IMR-90 (cell line): ENCODE data around the gene EIF2S2. TPM values are rescaled to one million over a fixed set of nuclear protein-coding genes. Genes with fewer than 3 reads are reported as not detected.

Experiments
- ATAC-seq: fragments of 200-7000 bp; cut with Tn5 transposase; 2 replicates; pipeline ENCODE4 v1.9.1; 2020; ENCODE audit warnings: low read depth, mild to moderate bottlenecking, moderate library complexity
- BruUV-seq: library from RNA; stranded (reverse); fragments of 400-500 nt; replicated peaks from 2 replicates; lab custom pipeline; 2021; lab: Mats Ljungman, UMichigan
- CTCF ChIA-PET: fragments of 300-600 bp; formaldehyde crosslinking; extraction: SDS; loops from one replicate; lab custom pipeline; 2021; ENCODE audit warnings: antibody characterized with exemption; lab: Yijun Ruan, JAX
- POLR2A ChIA-PET: fragments of 300-600 bp; sonication (Branson Sonifier 250); formaldehyde crosslinking; loops from one replicate; lab custom pipeline; 2022; ENCODE audit warnings: antibody characterized with exemption; ENCODE audit not compliant: unreplicated experiment; lab: Charles Lee
- DNase-seq: peaks from one replicate; pipeline ENCODE4 v3.0.0; 2013
- H2AFZ ChIP-seq: replicated peaks from 2 replicates; pipeline ENCODE3; 2013; ENCODE audit warnings: low read length, mild to moderate bottlenecking; ENCODE audit not compliant: poor library complexity
- H2AK5ac ChIP-seq: 2 replicates; pipeline ENCODE4 v1.6.1; 2013; ENCODE audit warnings: low read depth, low read length, inconsistent platforms
- H2AK9ac ChIP-seq: replicated peaks from 2 replicates; pipeline ENCODE3; 2013; ENCODE audit warnings: mild to moderate bottlenecking, low read depth, low read length, moderate library complexity; ENCODE audit not compliant: poor library complexity
- H2BK120ac ChIP-seq: 2 replicates; pipeline ENCODE4 v1.6.1; 2013; ENCODE audit warnings: low read depth, low read length, inconsistent platforms
- H2BK15ac ChIP-seq: 3 replicates; pipeline ENCODE4 v1.6.1; 2013; ENCODE audit warnings: low read depth, low read length, inconsistent platforms
- H2BK20ac ChIP-seq: 2 replicates; pipeline ENCODE4 v1.6.1; 2013; ENCODE audit warnings: low read depth, mild to moderate bottlenecking, inconsistent platforms, low read length, moderate library complexity
- H2BK5ac ChIP-seq: 2 replicates; pipeline ENCODE4 v1.6.1; 2013; ENCODE audit warnings: mild to moderate bottlenecking, low read depth, low read length, inconsistent platforms; ENCODE audit not compliant: poor library complexity, severe bottlenecking
- H3K14ac ChIP-seq: replicated peaks from 2 replicates; pipeline ENCODE4 v1.6.1; 2013; ENCODE audit warnings: low read depth, low read length, inconsistent platforms
- H3K18ac ChIP-seq: 2 replicates; pipeline ENCODE4 v1.6.1; 2013; ENCODE audit warnings: low read depth, low read length, control low read depth
- H3K23ac ChIP-seq: 2 replicates; pipeline ENCODE4 v1.6.1; 2013; ENCODE audit warnings: low read depth, low read length, inconsistent platforms
- H3K27ac ChIP-seq: 2 replicates; pipeline ENCODE4 v1.5.1; 2013; ENCODE audit warnings: mild to moderate bottlenecking, control low read depth, low read length; ENCODE audit not compliant: insufficient read depth
- H3K27me3 ChIP-seq: 2 replicates; pipeline ENCODE4 v1.6.1; 2013; ENCODE audit warnings: low read length; ENCODE audit not compliant: control insufficient read depth, insufficient read depth
- H3K36me3 ChIP-seq: 2 replicates; pipeline ENCODE4 v1.6.1; 2013; ENCODE audit warnings: low read length, mixed read lengths; ENCODE audit not compliant: control insufficient read depth, insufficient read depth
- H3K4ac ChIP-seq: 2 replicates; pipeline ENCODE4 v1.6.1; 2013; ENCODE audit warnings: low read depth, low read length, inconsistent platforms
- H3K4me1 ChIP-seq: 2 replicates; pipeline ENCODE4 v1.6.1; 2013; ENCODE audit warnings: low read length, mixed read lengths; ENCODE audit not compliant: control insufficient read depth, insufficient read depth
- H3K4me2 ChIP-seq: 2 replicates; pipeline ENCODE4 v1.6.1; 2013; ENCODE audit warnings: low read depth, mild to moderate bottlenecking, control low read depth, low read length, moderate library complexity
- H3K4me3 ChIP-seq: 2 replicates; pipeline ENCODE4 v1.5.1; 2013; ENCODE audit warnings: low read depth, mild to moderate bottlenecking, control low read depth, low read length, moderate library complexity; ENCODE audit not compliant: insufficient read depth
- H3K56ac ChIP-seq: 2 replicates; pipeline ENCODE4 v1.6.1; 2013; ENCODE audit warnings: low read length, inconsistent platforms; ENCODE audit not compliant: insufficient read depth; ENCODE audit errors: extremely low read depth
- H3K79me1 ChIP-seq, 2 experiments: 2 replicates each; pipeline ENCODE4 v1.6.1; 2013; ENCODE audit warnings: low read length in 2 of 2, inconsistent platforms in 1 of 2, low read depth in 1 of 2
- H3K9ac ChIP-seq: 2 replicates; pipeline ENCODE4 v1.6.1; 2013; ENCODE audit warnings: low read depth, low read length, control low read depth
- H3K9me1 ChIP-seq: 2 replicates; pipeline ENCODE4 v1.6.1; 2013; ENCODE audit warnings: low read length, inconsistent platforms; ENCODE audit not compliant: insufficient read depth
- H3K9me3 ChIP-seq: 2 replicates; pipeline ENCODE4 v1.6.1; 2013; ENCODE audit warnings: low read length; ENCODE audit not compliant: control insufficient read depth, insufficient read depth
- H4K20me1 ChIP-seq: 2 replicates; pipeline ENCODE4 v1.6.1; 2013; ENCODE audit warnings: low read length, inconsistent platforms; ENCODE audit not compliant: insufficient read depth
- H4K5ac ChIP-seq: 2 replicates; pipeline ENCODE4 v1.6.1; 2013; ENCODE audit warnings: mild to moderate bottlenecking, low read depth, low read length, control low read depth
- H4K8ac ChIP-seq, 2 experiments: 2 replicates each; pipeline ENCODE4 v1.6.1; 2013; ENCODE audit warnings: low read depth in 2 of 2, low read length in 2 of 2, control low read depth in 1 of 2, inconsistent platforms in 1 of 2
- H4K91ac ChIP-seq: 2 replicates; pipeline ENCODE4 v1.6.1; 2013; ENCODE audit warnings: low read depth, low read length, inconsistent platforms; ENCODE audit not compliant: insufficient read depth
- MAZ ChIP-seq: IDR thresholded peaks from 2 replicates; pipeline ENCODE4 v1.6.1; 2012; ENCODE audit warnings: low read depth, mild to moderate bottlenecking, low read length, improper control_type of control experiment, moderate library complexity, borderline replicate concordance
- MXI1 ChIP-seq: IDR thresholded peaks from 2 replicates; pipeline ENCODE4 v1.6.1; 2012; ENCODE audit warnings: low read depth, mild to moderate bottlenecking, low read length, moderate library complexity, borderline replicate concordance
- RCOR1 ChIP-seq: IDR thresholded peaks from 2 replicates; pipeline ENCODE4 v1.6.1; 2012; ENCODE audit warnings: mild to moderate bottlenecking, low read length, improper control_type of control experiment; ENCODE audit not compliant: insufficient replicate concordance
- SMC3 ChIP-seq: fragments of 150-350 bp; IDR thresholded peaks from 2 replicates; pipeline ENCODE4 v1.6.1; 2016; ENCODE audit warnings: low read depth, mild to moderate bottlenecking, antibody characterized with exemption, low read length, moderate library complexity
- WGBS, 2 experiments: methylation state at CpG; one replicate each; pipeline versions ENCODE4 v1.1.5 to v1.1.7; 2013; ENCODE audit warnings: missing lambda C conversion rate in 2 of 2; ENCODE audit not compliant: insufficient read length in 1 of 2; ENCODE audit errors: extremely low coverage in 2 of 2; 5-methylcytosine and 5-hydroxymethylcytosine counted together
- dilution Hi-C: fragments of 300-500 bp; cut with HindIII; formaldehyde crosslinking; loops from one replicate; pipeline ENCODE4 v1.14.3; 2018; ENCODE audit warnings: low sequenced_read_pairs; ENCODE audit not compliant: unreplicated experiment
- in situ Hi-C: fragments of 300-500 bp; cut with MboI; formaldehyde crosslinking; loops from 3 replicates; pipeline ENCODE4 v1.14.3; 2019; ENCODE audit warnings: low sequenced_read_pairs, inconsistent platforms, mixed read lengths
- intact Hi-C: fragments of 100-400 bp; cut with micrococcal nuclease; formaldehyde crosslinking; loops from 2 replicates; pipeline ENCODE4 v1.10.0; 2022
- polyA plus RNA-seq, 3 experiments: library from polyadenylated mRNA; depleted of rRNA; stranded (reverse); fragments of >200 nt; gene quantifications; 2 replicates each; pipeline ENCODE4 v1.2.3, GENCODE V29; 2012; ENCODE audit warnings: low replicate concordance in 1 of 3
- total RNA-seq: library from RNA; depleted of rRNA; stranded (reverse); fragments of >200 nt; gene quantifications from 2 replicates; pipeline ENCODE4 v1.2.3, GENCODE V29; 2012

EIF2S2 gene
- total and polyA plus RNA-seq, 2 of the 4 experiments (the other 2 are of a cell fraction), result 61.7 to 66.9 TPM

DNA sequence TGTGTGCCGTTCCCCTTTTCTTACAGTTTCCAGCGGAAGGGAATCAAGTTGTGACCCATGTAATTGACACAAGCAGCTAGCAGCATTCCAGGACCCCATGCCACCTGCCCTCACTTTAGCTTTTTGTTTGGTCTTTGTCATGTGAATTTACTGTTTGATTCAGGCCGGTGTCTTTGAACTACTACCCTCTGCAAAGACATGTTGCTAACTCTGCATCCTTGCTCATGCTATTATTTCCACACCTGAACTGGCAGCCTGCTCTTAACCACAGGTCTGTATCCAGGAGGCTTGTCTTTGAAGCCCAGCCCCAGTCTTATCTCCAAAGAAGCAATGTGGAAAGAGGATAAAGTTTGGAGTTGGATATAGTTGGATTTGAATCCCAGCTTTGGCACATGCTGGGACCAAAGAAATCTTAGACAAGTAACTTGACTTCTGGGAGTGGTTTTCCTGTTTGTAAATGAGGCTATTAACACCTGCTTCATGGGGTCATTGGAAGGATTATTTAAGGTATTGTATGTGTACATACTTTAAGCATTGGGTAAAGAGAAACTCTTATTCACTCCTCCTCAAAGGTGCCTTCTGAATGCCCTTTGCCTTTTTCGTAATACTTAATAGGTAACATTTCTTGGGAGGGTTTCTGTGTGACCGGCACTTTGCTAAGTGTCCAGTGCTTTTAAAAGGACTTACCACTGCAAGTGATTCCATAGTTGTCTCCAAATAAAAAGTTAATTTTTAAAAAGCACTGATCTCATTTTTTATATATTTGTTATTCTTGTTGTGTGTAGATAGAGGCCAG, 65.9 kb downstream of the EIF2S2 start:
- Histone ChIP-seq H2BK20ac (no peak overlapping the region), H2BK15ac (no peak overlapping the region), H3K4me2 (no peak overlapping the region), H4K20me1 (peaks cover 92% of the 10 kb centered on the region), H3K4ac (no peak overlapping the region), H3K56ac (no peak overlapping the region), H3K79me1 (peaks cover 59 to 95% of the 10 kb centered on the region in 2 experiments), H3K36me3 (peaks cover 8% of the 10 kb centered on the region; the same call in 1 of the 2 replicates), H3K4me1 (peaks cover 19% of the 10 kb centered on the region), H2AK9ac (no peak overlapping the region), H2BK120ac (no peak overlapping the region), H2BK5ac (no peak overlapping the region), H3K27me3 (no peaks in the 10 kb centered on the region), H3K18ac (no peak overlapping the region), H3K9me3 (no peaks in the 10 kb centered on the region), H4K91ac (no peak overlapping the region), H3K4me3 (no peak overlapping the region), H2AK5ac (no peak overlapping the region), H3K9ac (no peak overlapping the region), H3K27ac (no peak overlapping the region), H3K23ac (no peak overlapping the region), H4K5ac (no peak overlapping the region), H3K14ac (no peak overlapping the region), H2AFZ (no peak overlapping the region), H3K9me1 (peaks cover 34% of the 10 kb centered on the region), H4K8ac (no peak overlapping the region)
- 100% methylated on average over 2 of the region's 5 CpGs; no CpG with 5 or more reads in 1 of the 2 experiments for WGBS, 2 experiments
- CTCF ChIA-PET, result interaction anchor here (0.6 kb wide), 1 partner anchor 123 kb away, joined by 4 read pairs; no protein-coding TSS in a partner anchor
- DNase-seq (no peak), ATAC-seq (no peak)
- dilution Hi-C loops (no loop called here), intact Hi-C loops (no loop called here), in situ Hi-C loops (no loop called here)
- POLR2A ChIA-PET, result no interaction called here
- no TSS peak for BruUV-seq
- no peak for TF ChIP-seq RCOR1
- TF ChIP-seq MAZ, result no peak
- TF ChIP-seq SMC3, result no peak
- no peak for TF ChIP-seq MXI1
